Stomach (tissue), 9 donors: ENCODE data around the gene PKHD1. TPM values are rescaled to one million over a fixed set of nuclear protein-coding genes. Genes with fewer than 3 reads are reported as not detected.

Source experiments
- DNase-seq, 2 donors: peaks; one replicate each; pipeline versions ENCODE4 v3.0.0 to v3.0.0-alpha.2; 2013 to 2019
- H3K27ac ChIP-seq, 5 donors: fragments of 200-600 bp in 4 of 5; sonication (generic) in 4 of 5; one replicate each; pipeline ENCODE4 v1.5.1; 2013 to 2019; ENCODE audit warnings: mild to moderate bottlenecking in 1 of 5, moderate library complexity in 1 of 5
- H3K27me3 ChIP-seq, 3 donors: fragments of 200-600 bp; sonication (generic); one replicate each; pipeline ENCODE4 v1.5.1; 2017 to 2019; ENCODE audit warnings: mixed run types in 1 of 3
- H3K36me3 ChIP-seq, 4 donors: fragments of 200-600 bp; sonication (generic); 1 replicate in 3 of 4; 2 replicates in 1 of 4; pipeline ENCODE4 v1.5.1; 2016 to 2019
- H3K4me1 ChIP-seq, 4 donors: fragments of 200-600 bp; sonication (generic); one replicate each; pipeline ENCODE4 v1.5.1; 2016 to 2019
- H3K4me3 ChIP-seq, 4 donors: fragments of 200-600 bp; sonication (generic) in 3 of 4; one replicate each; pipeline ENCODE4 v1.5.1; 2016 to 2019; ENCODE audit warnings: mild to moderate bottlenecking in 1 of 4
- H3K9me3 ChIP-seq, 4 donors: fragments of 200-600 bp; sonication (generic); one replicate each; pipeline ENCODE4 v1.5.1; 2016 to 2019
- EP300 ChIP-seq: sonication (generic); formaldehyde crosslinking; IDR thresholded peaks from one replicate; pipeline ENCODE4 v1.6.1; 2017; ENCODE audit warnings: antibody characterized with exemption
- POLR2A ChIP-seq, 4 donors: fragments of 450-650 bp; IDR thresholded peaks; one replicate each; pipeline ENCODE4 v1.6.1; 2016; ENCODE audit warnings: antibody characterized with exemption in 4 of 4, control low read depth in 2 of 4, mild to moderate bottlenecking in 1 of 4, moderate library complexity in 1 of 4
- POLR2AphosphoS5 ChIP-seq, 3 donors: sonication (generic); formaldehyde crosslinking; IDR thresholded peaks; one replicate each; pipeline ENCODE4 v1.6.1; 2016; ENCODE audit warnings: antibody characterized with exemption in 3 of 3
- WGBS, 5 donors: extraction: QIAGEN DNeasy Blood & Tissue Kit in 3 of 5; methylation state at CpG; one replicate each; pipeline versions ENCODE4 v1.1.5 to v1.1.7; 2013 to 2018; 5-methylcytosine and 5-hydroxymethylcytosine counted together
- intact Hi-C: fragments of 100-400 bp; cut with DNase I; formaldehyde crosslinking; loops from one replicate; pipeline ENCODE4 v1.15.1; 2023; ENCODE audit warnings: low total_unique reads
- polyA plus RNA-seq, 3 donors: library from polyadenylated mRNA; stranded (reverse); fragments of 200-250 nt; gene quantifications; one replicate each; pipeline ENCODE4 v1.2.3, GENCODE V29; 2013
- total RNA-seq, 5 donors: library from RNA; depleted of rRNA; stranded (reverse); fragments of >200 nt; gene quantifications; one replicate each; pipeline versions ENCODE4 v1.1.0 to v1.2.3, GENCODE V29; 2014 to 2016
- TF ChIP-seq, protein P1 (sequence below), 7 experiments: fragments of 450-650 bp in 4 of 7; fragments of 200-600 bp in 3 of 7; sonication (generic) in 3 of 7; IDR thresholded peaks; one replicate each; pipeline ENCODE4 v1.5.1; 2016 to 2019; ENCODE audit warnings: antibody characterized with exemption in 7 of 7, control low read depth in 2 of 7, mild to moderate bottlenecking in 1 of 7
- donor health status: healthy with polysubstance abuse.
- donor health status: Bipolar disorder and iron deficiency.
- donor health status: healthy.

Gene PKHD1
- total and polyA plus RNA-seq, 8 donors = 0.19 to 19.2 (median 4.6) TPM; not detected in 2

DNA sequence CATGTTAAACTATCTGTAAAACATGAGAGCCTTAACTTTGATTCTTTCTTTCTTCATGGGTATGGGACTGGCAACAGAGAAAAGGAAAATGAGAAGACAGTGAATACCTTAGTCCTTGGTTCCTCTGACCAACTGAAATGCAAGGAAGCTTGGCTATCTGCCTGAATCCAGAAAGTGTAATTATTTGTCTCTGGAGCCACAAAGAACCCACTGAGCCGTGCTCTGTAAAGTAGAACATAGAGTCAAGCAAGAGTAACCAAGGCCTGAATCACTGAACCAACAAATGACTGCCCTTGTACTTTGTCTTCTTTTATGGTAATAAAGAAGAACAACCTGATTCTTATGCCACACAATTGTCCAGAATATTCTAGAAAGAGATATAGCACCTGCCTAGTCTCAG is 27.6 kb downstream of the PKHD1 start:
- no peaks in the 10 kb centered on the region for H3K9me3 ChIP-seq
- intact Hi-C loops = loop anchor here (10.0 kb wide), 1 partner anchor 175 kb away; no protein-coding TSS in a partner anchor
- WGBS, 5 donors = 29 to 64% (median 46%) methylated on average over 1 of the region's 1 CpG
- H3K27me3 ChIP-seq = no peaks in the 10 kb centered on the region
- H3K4me1 ChIP-seq = peaks cover 0 to 7% (median 3%) of the 10 kb centered on the region in 4 donors
- TF ChIP-seq POLR2AphosphoS5 (IDR thresholded peaks at IDR 0.05) (no peak), POLR2A (IDR thresholded peaks at IDR 0.05) (no peak), EP300 (no peak)
- TF ChIP-seq, protein P1, sequence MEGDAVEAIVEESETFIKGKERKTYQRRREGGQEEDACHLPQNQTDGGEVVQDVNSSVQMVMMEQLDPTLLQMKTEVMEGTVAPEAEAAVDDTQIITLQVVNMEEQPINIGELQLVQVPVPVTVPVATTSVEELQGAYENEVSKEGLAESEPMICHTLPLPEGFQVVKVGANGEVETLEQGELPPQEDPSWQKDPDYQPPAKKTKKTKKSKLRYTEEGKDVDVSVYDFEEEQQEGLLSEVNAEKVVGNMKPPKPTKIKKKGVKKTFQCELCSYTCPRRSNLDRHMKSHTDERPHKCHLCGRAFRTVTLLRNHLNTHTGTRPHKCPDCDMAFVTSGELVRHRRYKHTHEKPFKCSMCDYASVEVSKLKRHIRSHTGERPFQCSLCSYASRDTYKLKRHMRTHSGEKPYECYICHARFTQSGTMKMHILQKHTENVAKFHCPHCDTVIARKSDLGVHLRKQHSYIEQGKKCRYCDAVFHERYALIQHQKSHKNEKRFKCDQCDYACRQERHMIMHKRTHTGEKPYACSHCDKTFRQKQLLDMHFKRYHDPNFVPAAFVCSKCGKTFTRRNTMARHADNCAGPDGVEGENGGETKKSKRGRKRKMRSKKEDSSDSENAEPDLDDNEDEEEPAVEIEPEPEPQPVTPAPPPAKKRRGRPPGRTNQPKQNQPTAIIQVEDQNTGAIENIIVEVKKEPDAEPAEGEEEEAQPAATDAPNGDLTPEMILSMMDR (IDR thresholded peaks at IDR 0.05) = no peak
- peaks cover 0 to 5% (median 0%) of the 10 kb centered on the region in 4 donors for H3K36me3 ChIP-seq
- DNase-seq = no peak
- H3K27ac ChIP-seq = no peak overlapping the region
- no peak overlapping the region for H3K4me3 ChIP-seq

DNA sequence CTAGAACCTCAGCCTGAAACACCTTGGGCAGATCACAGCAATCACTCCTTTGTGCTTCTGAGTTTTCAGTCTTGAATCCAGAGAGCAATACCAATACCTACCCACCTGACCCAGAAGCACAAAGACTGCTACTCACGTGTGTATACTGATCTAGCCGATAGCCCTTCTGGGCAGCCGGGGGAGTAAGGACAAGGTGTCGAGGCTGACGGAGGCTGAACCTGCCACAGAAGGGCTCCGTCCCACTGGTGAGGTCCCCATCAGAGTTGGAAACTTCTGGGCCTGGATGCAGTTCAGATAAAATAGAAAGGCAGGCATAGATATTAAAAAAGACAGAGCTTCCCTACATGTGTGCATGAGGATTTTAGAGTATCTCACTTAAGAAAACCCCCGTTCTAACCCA is 32.0 kb downstream of the PKHD1 start:
- Histone ChIP-seq H3K4me1 (no peaks in the 10 kb centered on the region), H3K27me3 (no peaks in the 10 kb centered on the region), H3K9me3 (no peaks in the 10 kb centered on the region), H3K4me3 (no peak overlapping the region), H3K27ac (no peak overlapping the region), H3K36me3 (peaks cover 0 to 5% (median 0%) of the 10 kb centered on the region in 4 donors)
- TF ChIP-seq EP300 (no peak), POLR2A (IDR thresholded peaks at IDR 0.05) (no peak), POLR2AphosphoS5 (IDR thresholded peaks at IDR 0.05) (no peak)
- TF ChIP-seq, protein P1 (IDR thresholded peaks at IDR 0.05) = no peak
- DNase-seq = no peak
- 86 to 94% (median 88%) methylated on average over 6 to 7 of the region's 7 CpGs for WGBS, 5 donors
- intact Hi-C loops = no loop called here

DNA sequence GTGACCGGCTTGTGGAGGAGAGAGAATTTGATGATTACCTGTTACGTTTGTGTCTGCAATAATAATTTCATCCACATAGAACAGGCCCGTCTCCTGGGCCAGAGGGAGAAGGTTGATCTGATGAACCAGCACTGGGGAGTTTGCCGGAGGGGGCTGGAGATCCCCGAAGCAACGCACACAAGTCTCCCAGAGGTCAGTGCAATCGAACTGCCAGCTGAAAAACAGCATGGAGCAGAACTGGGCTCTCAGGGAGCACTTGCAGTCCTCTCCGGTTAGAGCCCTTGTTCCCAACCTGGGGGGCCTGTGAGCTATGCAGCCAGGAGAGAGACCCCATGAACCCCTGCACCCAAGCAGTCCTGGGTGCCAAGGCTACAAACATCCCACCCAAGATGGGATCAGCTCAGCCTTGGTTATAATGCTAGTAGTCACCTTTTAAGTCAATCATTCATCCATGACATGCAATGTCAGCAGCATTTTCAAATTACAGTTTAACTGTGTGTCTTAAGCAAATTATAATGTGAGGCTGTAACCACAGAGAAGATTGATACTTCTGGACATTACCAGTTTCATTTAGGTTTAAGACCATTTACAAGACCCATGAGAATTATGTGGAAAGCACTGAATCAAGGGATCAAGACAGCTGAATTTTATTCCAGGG is 34.2 kb downstream of the PKHD1 start:
- Histone ChIP-seq H3K4me3 (no peak overlapping the region), H3K27ac (no peak overlapping the region), H3K9me3 (no peaks in the 10 kb centered on the region), H3K4me1 (no peaks in the 10 kb centered on the region), H3K36me3 (peaks cover 0 to 5% (median 0%) of the 10 kb centered on the region in 4 donors), H3K27me3 (no peaks in the 10 kb centered on the region)
- no peak for DNase-seq
- TF ChIP-seq POLR2A (IDR thresholded peaks at IDR 0.05) = no peak
- no peak for TF ChIP-seq POLR2AphosphoS5 (IDR thresholded peaks at IDR 0.05)
- TF ChIP-seq, protein P1 (IDR thresholded peaks at IDR 0.05) = no peak
- no peak for TF ChIP-seq EP300
- intact Hi-C loops = no loop called here
- WGBS, 5 donors = 84 to 91% (median 87%) methylated on average over 8 of the region's 8 CpGs

DNA sequence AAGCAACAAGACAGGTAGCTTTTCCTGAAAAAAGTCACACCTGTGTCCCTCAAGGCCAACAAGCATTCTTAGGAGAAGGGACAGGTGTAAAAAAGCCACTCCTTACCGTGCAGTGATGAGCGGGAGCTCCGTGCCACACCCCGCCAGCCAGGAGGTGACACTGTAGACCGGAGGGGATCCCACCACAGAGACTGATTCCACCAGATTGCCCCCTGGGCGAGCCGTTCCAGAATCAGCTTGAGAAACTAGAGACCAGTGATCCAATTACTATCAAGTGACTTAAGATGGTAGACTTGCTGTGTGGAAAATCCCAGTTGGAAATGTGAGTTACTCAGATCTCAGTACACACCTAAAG is 37.4 kb downstream of the PKHD1 start:
- Histone ChIP-seq H3K27me3 (no peaks in the 10 kb centered on the region), H3K9me3 (no peaks in the 10 kb centered on the region), H3K4me3 (no peak overlapping the region), H3K36me3 (no peaks in the 10 kb centered on the region), H3K4me1 (no peaks in the 10 kb centered on the region), H3K27ac (no peak overlapping the region)
- no peak for DNase-seq
- intact Hi-C loops = no loop called here
- WGBS, 5 donors = 64 to 78% (median 69%) methylated on average over 7 of the region's 7 CpGs
- TF ChIP-seq, protein P1 (IDR thresholded peaks at IDR 0.05) = no peak
- TF ChIP-seq EP300 (no peak), POLR2A (IDR thresholded peaks at IDR 0.05) (no peak), POLR2AphosphoS5 (IDR thresholded peaks at IDR 0.05) (no peak)
